Sigmoid colon (tissue), 3 donors: Measurements from ENCODE around the gene ARIH1.

Experiments
- POLR2A ChIP-seq, 2 donors: fragments of 450-650 bp; IDR thresholded peaks; one replicate each; pipeline ENCODE4 v1.6.1; 2016; ENCODE audit warnings: antibody characterized with exemption in 2 of 2, mild to moderate bottlenecking in 2 of 2, moderate library complexity in 2 of 2
- TF ChIP-seq, protein P1 (sequence below), 4 experiments: fragments of 450-650 bp in 3 of 4; fragments of 200-600 bp in 1 of 4; IDR thresholded peaks; one replicate each; pipeline ENCODE4 v1.5.1; 2016 to 2019; ENCODE audit warnings: antibody characterized with exemption in 4 of 4, mild to moderate bottlenecking in 3 of 4, moderate library complexity in 2 of 4

DNA sequence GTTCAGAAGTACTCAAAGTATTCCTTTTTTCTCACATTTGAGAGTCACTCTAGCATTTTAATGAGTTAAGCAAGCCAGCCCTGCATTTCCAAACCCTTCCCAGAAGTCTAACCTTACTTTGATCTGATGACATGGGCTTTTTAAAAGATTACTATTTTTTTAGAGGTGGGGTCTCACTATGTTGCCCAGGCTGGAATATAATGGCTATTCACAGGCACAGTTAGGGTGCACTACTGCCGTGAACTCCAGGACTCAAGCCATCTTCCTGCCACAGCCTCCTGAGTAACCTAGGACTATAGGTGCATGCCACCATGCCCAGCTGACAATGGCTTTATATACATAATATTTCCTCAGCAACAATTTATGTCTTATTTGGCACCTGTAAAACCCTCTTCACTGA lies 116.3 kb downstream of the ARIH1 start:
- TF ChIP-seq, protein P1, sequence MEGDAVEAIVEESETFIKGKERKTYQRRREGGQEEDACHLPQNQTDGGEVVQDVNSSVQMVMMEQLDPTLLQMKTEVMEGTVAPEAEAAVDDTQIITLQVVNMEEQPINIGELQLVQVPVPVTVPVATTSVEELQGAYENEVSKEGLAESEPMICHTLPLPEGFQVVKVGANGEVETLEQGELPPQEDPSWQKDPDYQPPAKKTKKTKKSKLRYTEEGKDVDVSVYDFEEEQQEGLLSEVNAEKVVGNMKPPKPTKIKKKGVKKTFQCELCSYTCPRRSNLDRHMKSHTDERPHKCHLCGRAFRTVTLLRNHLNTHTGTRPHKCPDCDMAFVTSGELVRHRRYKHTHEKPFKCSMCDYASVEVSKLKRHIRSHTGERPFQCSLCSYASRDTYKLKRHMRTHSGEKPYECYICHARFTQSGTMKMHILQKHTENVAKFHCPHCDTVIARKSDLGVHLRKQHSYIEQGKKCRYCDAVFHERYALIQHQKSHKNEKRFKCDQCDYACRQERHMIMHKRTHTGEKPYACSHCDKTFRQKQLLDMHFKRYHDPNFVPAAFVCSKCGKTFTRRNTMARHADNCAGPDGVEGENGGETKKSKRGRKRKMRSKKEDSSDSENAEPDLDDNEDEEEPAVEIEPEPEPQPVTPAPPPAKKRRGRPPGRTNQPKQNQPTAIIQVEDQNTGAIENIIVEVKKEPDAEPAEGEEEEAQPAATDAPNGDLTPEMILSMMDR (IDR thresholded peaks at IDR 0.05), result no peak
- TF ChIP-seq POLR2A (IDR thresholded peaks at IDR 0.05), result no peak
